GM18870 (cell line): ENCODE data around the gene ASB13.

ENCODE experiments used
- ATAC-seq: cut with Tn5 transposase; IDR thresholded peaks from one replicate; pipeline ENCODE4 v1.9.1; 2021; ENCODE audit warnings: moderate library complexity; ENCODE audit not compliant: unreplicated experiment

Gene ASB13

GRCh38 chr10:5648494-5649457 is 17.6 kb downstream of the ASB13 start:
- no peak for ATAC-seq

GRCh38 chr10:5647507-5648240 is 18.7 kb downstream of the ASB13 start:
- no peak for ATAC-seq

GRCh38 chr10:5645944-5646617 is 20.3 kb downstream of the ASB13 start:
- ATAC-seq, result no peak

- ATAC-seq, result no peak
Measured at GRCh38 chr10:5645375-5645774, 21.0 kb downstream of the ASB13 start.

- no peak for ATAC-seq
Measured at GRCh38 chr10:5644930-5645329, 21.5 kb downstream of the ASB13 start.

GRCh38 chr10:5643346-5644067 is 22.9 kb downstream of the ASB13 start:
- no peak for ATAC-seq

- no peak for ATAC-seq
Measured at GRCh38 chr10:5641501-5641900, 24.9 kb downstream of the ASB13 start.

GRCh38 chr10:5640501-5640900 is 25.9 kb downstream of the ASB13 start:
- ATAC-seq, result no peak

- no peak for ATAC-seq
Measured at GRCh38 chr10:5640036-5640435, 26.4 kb downstream of the ASB13 start.

GRCh38 chr10:5639066-5639465 is 27.3 kb downstream of the ASB13 start:
- no peak for ATAC-seq

- ATAC-seq, result no peak
Measured at GRCh38 chr10:5638494-5638893, 27.9 kb downstream of the ASB13 start.

- ATAC-seq, result no peak
Measured at GRCh38 chr10:5634918-5635317, 31.5 kb downstream of the ASB13 start.

- ATAC-seq, result no peak
Measured at GRCh38 chr10:5633166-5633749, 33.1 kb downstream of the ASB13 start.

GRCh38 chr10:5632446-5632845 is 33.9 kb downstream of the ASB13 start:
- no peak for ATAC-seq

- no peak for ATAC-seq
Measured at GRCh38 chr10:5631936-5632335, 34.5 kb downstream of the ASB13 start.

GRCh38 chr10:5630112-5630436 is 36.3 kb downstream of the ASB13 start:
- no peak for ATAC-seq

- peak; percentile 75 for ATAC-seq
Measured at GRCh38 chr10:5629303-5630111, 36.9 kb downstream of the ASB13 start.

- no peak for ATAC-seq
Measured at GRCh38 chr10:5628451-5629302, 37.7 kb downstream of the ASB13 start.
